GM18520 (cell line): ENCODE results near the gene NXN.
"Not testable (repeated sequence)": the region's sequence is repeated elsewhere in the genome, so short reads cannot be mapped to it uniquely, and the experiment has no call there.

Source experiments
- ATAC-seq: cut with Tn5 transposase; IDR thresholded peaks from one replicate; pipeline ENCODE4 v1.9.1; 2021; ENCODE audit not compliant: unreplicated experiment

Gene NXN

GRCh38 chr17:924306-924705, 55.3 kb downstream of the NXN start:
- ATAC-seq, result not testable (repeated sequence)

- ATAC-seq, result no peak
Observed at GRCh38 chr17:923633-924032, 55.9 kb downstream of the NXN start.

DNA sequence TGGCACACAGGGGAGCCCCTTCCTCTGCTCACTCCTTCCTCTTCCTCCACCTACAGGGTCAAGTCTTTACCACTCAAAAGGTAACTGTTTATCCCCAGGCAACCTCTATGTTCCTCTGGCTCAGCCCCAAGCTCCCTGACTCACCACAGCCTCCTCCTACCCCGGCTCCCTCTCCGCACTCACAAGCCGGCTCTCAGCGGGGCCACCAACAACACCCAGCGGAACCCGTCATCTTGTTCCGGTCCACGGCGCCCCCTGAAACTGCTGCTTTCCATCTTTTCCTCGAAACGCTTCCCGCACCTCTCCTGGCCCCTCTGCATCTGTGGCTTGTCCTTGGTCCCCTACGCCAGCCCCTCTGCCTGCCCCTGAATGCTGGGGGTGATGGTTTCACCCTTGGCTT, 58.4 kb downstream of the NXN start:
- no peak for ATAC-seq

DNA sequence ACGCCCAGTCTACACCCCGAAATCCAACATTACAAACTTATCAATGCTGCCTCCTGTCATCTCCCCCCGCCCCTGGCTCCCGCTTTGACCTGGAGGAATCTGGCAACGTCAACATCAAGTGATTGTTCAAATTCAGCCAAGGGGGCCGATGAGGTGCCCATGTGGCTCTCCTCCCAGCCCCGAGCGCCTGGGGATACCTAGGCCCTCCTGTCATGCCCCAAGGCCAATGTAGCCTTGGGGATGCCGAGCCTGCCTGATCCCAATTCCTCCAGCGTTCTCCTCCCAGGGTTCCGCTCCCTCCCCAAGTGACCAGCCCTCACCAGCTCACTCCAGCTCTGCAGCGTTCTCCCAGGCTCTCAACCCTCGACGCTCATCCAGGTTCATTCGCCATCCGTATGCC, 59.4 kb downstream of the NXN start:
- no peak for ATAC-seq

GRCh38 chr17:917941-918740, 61.4 kb downstream of the NXN start:
- no peak for ATAC-seq

GRCh38 chr17:917391-917811, 62.2 kb downstream of the NXN start:
- ATAC-seq, result no peak

GRCh38 chr17:916315-916714, 63.3 kb downstream of the NXN start:
- ATAC-seq, result no peak

DNA sequence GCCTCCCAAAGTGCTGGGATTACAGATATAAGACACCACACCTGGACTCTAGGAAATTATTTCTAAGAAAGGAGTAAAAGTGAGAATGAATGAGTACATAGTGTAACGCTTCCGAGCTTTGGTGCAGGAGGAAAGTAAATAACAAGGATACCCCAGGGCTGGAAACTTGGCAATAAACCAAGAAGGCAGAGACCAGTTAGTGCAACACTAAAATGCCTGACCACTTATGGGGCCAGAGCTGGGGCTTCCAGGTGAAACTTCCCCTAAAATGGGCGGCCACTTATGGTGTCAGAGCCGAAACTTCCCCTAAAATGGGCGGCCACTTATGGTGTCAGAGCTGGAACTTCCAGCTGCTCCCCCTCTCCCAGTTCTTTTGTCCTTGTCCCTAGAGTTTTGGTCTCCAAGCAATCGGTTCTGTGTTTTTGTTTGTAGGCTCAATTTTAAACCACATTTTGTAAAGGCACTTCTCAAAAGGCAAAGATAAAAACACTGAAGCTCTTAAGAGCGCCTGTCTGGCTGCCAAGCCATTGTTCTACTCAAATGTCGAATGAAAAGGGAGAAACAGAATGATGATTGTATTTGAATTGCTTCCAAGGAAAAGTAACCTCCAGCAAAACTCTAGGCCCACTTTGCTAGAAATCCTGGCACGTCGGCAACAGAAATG, 63.9 kb downstream of the NXN start:
- ATAC-seq, result no peak

- ATAC-seq, result no peak
Observed at GRCh38 chr17:914561-914960, 65.0 kb downstream of the NXN start.

- ATAC-seq, result no peak
Observed at GRCh38 chr17:913207-913606, 66.4 kb downstream of the NXN start.

DNA sequence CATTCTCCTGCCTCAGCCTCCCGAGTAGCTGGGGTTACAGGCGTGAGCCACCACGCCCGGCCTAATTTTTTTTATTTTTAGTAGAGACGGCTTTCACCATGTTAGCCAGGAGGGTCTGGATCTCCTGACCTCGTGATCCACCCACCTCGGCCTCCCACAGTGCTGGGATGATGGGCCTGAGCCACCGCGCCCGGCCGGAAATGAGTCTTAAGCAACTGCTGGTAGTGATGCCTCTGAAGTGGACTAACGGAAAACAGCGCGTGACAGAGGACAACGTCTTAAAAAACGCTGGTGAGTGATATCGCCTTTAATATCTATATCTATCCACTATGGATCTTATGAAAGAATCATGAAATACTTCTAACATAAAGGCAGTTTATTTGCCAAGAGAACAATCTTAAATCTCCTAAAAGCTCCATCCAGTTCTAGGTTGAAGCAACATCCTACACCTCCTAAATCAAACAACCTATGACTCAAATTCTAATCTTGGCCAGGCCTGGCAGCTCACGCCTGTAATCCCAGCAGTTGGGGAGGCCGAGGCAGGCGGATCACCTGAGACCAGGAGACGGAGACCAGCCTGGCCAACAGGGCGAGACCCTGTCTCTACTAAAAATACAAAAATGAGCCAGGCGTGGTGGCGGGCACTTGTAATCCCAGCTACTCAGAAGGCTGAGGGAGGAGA, 69.8 kb downstream of the NXN start:
- no peak for ATAC-seq

GRCh38 chr17:907725-908124, 71.9 kb downstream of the NXN start:
- no peak for ATAC-seq

DNA sequence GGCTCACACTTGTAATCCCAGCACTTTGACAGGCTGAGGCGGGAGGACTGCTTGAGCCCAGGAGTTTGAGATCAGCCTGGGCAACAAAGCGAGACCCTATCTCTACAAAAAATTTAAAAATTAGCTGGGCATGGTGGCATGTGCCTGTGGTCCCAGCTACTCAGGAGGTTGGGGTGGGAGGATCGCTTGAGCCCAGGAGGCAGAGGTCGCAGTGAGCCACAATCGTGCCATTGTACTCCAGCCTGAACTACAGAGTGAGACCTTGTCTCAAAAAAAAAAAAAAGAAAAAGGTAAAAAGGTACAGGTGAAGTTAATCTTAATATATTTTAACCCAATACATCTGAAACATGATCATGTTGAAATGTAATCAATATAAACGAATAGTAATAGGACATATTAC, 73.9 kb downstream of the NXN start:
- ATAC-seq, result not testable (repeated sequence)

DNA sequence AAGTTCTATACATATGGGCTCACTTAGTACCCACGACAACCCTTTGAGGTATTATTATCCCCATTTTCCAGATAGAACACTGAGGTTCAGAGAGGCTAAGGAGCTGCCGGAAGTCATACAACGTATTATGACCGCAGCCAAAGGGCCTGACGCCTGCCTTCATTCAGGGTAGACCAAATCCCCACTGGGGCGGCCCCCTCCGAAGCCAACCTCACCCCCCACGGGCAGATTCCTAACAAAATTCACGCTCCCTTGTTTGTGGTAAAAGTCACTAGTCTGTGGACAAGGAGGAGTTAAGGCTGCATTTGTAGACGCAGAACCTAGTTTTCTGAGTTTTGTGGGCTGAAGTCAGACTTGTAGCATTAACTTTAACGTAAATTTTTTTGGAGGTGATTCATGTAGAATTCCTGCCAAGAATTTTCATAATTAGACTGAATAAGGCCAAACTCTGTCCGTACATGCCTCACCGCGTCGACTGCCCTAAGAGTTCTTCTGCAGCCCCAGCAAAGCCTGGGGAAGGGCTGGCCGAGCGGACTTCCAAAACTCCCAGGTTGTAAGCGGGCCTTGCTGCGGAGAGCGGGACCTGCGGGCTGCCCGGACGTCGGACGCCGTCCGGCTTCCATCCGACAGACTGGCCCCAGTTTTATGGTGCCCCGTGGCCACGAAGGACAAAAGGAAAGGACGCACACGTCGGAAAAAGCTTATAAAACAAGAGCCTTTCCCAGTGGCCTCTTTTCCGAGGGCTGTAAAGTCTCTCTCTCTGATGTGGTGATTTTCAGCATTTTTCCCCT, 75.7 kb downstream of the NXN start:
- no peak for ATAC-seq

- ATAC-seq, result no peak
Observed at GRCh38 chr17:902463-902862, 77.1 kb downstream of the NXN start.

- no peak for ATAC-seq
Observed at GRCh38 chr17:901964-902363, 77.6 kb downstream of the NXN start.

DNA sequence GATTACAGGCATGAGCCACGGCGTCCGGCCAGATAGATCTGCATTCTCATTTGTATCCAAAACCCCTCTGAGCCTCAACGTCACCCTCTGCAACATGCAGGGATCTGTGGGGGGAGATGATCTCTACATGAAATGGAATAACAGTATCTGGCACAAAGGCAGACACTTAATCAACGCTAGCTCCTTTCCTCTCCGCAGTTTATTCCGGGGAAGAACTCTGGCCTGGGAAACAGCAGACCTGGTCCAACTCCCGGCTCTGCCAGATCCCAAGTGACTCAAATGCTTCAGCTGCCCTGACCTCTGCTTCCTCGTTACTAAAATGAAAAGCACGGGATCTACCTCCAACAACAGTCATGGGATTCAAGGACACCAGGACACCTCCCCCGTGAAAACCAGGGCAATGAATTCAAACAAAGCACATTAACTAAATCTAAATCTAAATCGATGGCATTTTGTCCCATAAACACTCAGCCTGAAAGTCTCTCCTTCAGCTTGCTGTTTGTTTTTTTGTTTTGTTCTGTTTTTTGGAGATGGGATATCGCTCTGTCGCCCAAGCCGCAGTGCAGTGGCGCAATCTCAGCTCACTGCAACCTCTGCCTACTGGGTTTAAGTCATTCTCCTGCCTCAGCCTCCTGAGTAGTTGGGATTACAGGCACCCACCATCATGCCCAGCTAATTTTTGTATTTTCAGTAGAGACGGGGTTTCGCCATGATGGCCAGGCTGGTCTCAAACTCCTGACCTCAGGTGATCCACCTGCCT, 78.2 kb downstream of the NXN start:
- ATAC-seq, result no peak

- ATAC-seq, result no peak
Observed at GRCh38 chr17:900336-900934, 79.1 kb downstream of the NXN start.

DNA sequence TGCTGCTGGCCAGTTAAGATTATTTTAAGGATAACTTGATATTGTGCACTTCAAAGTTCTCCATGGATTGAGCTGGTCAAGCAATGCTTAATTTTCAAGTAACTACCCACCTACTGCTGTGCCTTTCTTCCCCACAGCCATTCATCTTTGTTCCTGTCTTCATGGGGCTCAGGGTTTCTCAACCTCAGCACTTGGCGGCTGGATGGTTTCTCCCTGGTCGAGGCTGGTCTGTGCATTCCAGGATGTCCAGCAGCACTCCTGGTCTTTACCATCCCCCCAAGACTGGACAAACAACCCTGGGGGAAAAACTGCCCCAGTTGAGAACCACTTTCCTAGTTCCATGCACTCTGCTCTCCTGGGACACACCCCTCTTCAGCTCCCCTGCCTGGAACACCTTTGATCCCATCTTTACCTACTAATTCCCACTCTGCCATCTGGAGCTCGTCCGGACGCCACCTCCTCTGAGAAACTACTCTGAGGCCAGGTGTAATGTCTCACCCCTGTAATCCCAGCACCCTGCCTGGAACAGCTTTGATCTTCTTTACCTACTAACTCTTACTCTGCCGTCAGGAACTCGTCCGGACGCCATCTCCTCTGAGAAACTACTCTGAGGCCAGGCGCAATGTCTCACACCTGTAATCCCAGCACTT, 81.5 kb downstream of the NXN start:
- ATAC-seq, result no peak
